ENCODE data around the gene GPR160.

Gene GPR160

GRCh38 chr3:169998668-169999131 is 39.1 kb upstream of the GPR160 start:
- no peak for DNase-seq (ENCODE audit: low spot score)
- no peak for TF ChIP-seq CTCF (IDR thresholded peaks at IDR 0.05; ENCODE audit: borderline replicate concordance, control extremely low read depth, extremely low read depth, insufficient read depth, missing control alignments)
- in situ Hi-C loops (cut with MboI; ENCODE audit: low sequenced_read_pairs, unreplicated experiment): no loop called here

- TF ChIP-seq CTCF (IDR thresholded peaks at IDR 0.05; ENCODE audit: borderline replicate concordance, control extremely low read depth, extremely low read depth, insufficient read depth, missing control alignments): no peak
- in situ Hi-C loops (cut with MboI; ENCODE audit: low sequenced_read_pairs, unreplicated experiment): no loop called here
- DNase-seq (ENCODE audit: low spot score): peak; percentile 52
Measured at GRCh38 chr3:169999433-169999832, 38.4 kb upstream of the GPR160 start.

GRCh38 chr3:170000051-170000450 is 37.7 kb upstream of the GPR160 start:
- no peak for DNase-seq (ENCODE audit: low spot score)
- in situ Hi-C loops (cut with MboI; ENCODE audit: low sequenced_read_pairs, unreplicated experiment): no loop called here
- TF ChIP-seq CTCF (IDR thresholded peaks at IDR 0.05; ENCODE audit: borderline replicate concordance, control extremely low read depth, extremely low read depth, insufficient read depth, missing control alignments): no peak

- in situ Hi-C loops (cut with MboI; ENCODE audit: low sequenced_read_pairs, unreplicated experiment): no loop called here
- DNase-seq (ENCODE audit: low spot score): no peak
- TF ChIP-seq CTCF (IDR thresholded peaks at IDR 0.05; ENCODE audit: borderline replicate concordance, control extremely low read depth, extremely low read depth, insufficient read depth, missing control alignments): no peak
Measured at GRCh38 chr3:170002231-170002630, 35.6 kb upstream of the GPR160 start.

GRCh38 chr3:170002879-170003278 is 34.9 kb upstream of the GPR160 start:
- in situ Hi-C loops (cut with MboI; ENCODE audit: low sequenced_read_pairs, unreplicated experiment): no loop called here
- no peak for TF ChIP-seq CTCF (IDR thresholded peaks at IDR 0.05; ENCODE audit: borderline replicate concordance, control extremely low read depth, extremely low read depth, insufficient read depth, missing control alignments)
- no peak for DNase-seq (ENCODE audit: low spot score)

- TF ChIP-seq CTCF (IDR thresholded peaks at IDR 0.05; ENCODE audit: borderline replicate concordance, control extremely low read depth, extremely low read depth, insufficient read depth, missing control alignments): no peak
- no peak for DNase-seq (ENCODE audit: low spot score)
- in situ Hi-C loops (cut with MboI; ENCODE audit: low sequenced_read_pairs, unreplicated experiment): no loop called here
Measured at GRCh38 chr3:170003881-170004356, 33.9 kb upstream of the GPR160 start.

Data from GM13976 (cell line).